ENCODE data around the gene RAB31.

DNA sequence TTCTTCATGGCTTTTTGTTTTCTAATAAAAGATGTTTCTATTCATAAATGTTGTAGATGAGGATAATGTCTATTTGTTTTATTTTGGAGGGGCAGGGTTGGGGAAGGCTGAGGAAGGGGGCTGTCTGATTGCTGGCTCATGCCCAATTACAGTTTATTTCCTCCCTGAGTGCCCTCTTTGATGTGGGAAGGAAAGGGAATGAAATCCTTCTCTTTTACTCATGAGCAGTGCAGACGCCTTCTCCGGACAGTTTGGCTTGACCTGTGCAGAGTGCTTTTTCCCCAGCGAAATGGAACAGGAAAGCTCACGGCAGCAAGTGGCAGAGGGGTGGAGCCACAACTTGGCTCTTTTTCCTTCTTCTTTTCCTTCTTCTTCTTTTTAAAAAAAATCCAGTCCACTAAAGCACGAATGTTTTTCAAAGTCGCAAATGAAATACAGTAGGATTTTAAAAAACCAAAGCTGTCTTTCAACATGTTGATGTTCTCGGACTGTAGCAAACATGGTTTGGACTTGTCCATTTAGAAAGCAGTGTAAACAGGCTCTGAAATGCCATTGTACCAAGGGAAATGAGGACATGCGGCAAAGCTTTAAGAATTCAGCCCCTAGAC, 34.5 kb downstream of the RAB31 start:
- TF ChIP-seq POLR2A (IDR thresholded peaks at IDR 0.05) (no peak), POLR2AphosphoS5 (IDR thresholded peaks at IDR 0.05) (no peak)
- TF ChIP-seq, protein P1, sequence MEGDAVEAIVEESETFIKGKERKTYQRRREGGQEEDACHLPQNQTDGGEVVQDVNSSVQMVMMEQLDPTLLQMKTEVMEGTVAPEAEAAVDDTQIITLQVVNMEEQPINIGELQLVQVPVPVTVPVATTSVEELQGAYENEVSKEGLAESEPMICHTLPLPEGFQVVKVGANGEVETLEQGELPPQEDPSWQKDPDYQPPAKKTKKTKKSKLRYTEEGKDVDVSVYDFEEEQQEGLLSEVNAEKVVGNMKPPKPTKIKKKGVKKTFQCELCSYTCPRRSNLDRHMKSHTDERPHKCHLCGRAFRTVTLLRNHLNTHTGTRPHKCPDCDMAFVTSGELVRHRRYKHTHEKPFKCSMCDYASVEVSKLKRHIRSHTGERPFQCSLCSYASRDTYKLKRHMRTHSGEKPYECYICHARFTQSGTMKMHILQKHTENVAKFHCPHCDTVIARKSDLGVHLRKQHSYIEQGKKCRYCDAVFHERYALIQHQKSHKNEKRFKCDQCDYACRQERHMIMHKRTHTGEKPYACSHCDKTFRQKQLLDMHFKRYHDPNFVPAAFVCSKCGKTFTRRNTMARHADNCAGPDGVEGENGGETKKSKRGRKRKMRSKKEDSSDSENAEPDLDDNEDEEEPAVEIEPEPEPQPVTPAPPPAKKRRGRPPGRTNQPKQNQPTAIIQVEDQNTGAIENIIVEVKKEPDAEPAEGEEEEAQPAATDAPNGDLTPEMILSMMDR (IDR thresholded peaks at IDR 0.05 in 8 of 11, conservative IDR thresholded peaks at IDR 0.05 in 3 of 11): no peak
